Measurements from ENCODE around the gene MGAT5. TPM values are rescaled to one million over a fixed set of nuclear protein-coding genes. Genes with fewer than 3 reads are reported as not detected.

Gene MGAT5
- total RNA-seq, 1 experiment from 2014 or later = 34.0 TPM

- Histone ChIP-seq H3K4me2 (ENCODE audit: low read length) (no peak overlapping the region), H3K36me3 (ENCODE audit: control insufficient read depth in 1 of 2, insufficient read depth in 2 of 2, low read length in 2 of 2) (no peaks in the 10 kb centered on the region), H4K20me1 (ENCODE audit: insufficient read depth) (no peaks in the 10 kb centered on the region), H3K4me1 (ENCODE audit: control insufficient read depth in 1 of 2, insufficient read depth in 2 of 2, low read length in 2 of 2) (peaks cover 0 to 14% of the 10 kb centered on the region in 2 experiments; a peak in 1 of 4 replicates), H3K79me2 (ENCODE audit: insufficient read depth, low read length) (no peaks in the 10 kb centered on the region; the same call in 1 of the 2 replicates), H3K9me3 (ENCODE audit: control insufficient read depth in 1 of 2, insufficient read depth in 1 of 2, low read depth in 1 of 2, low read length in 2 of 2) (peaks cover 0 to 5% of the 10 kb centered on the region in 2 experiments; a peak in 1 of 4 replicates), H3K9ac (ENCODE audit: low read length) (no peak overlapping the region), H3K9me2 (ENCODE audit: insufficient read depth) (no peaks in the 10 kb centered on the region), H3K27ac (ENCODE audit: low read depth, low read length) (no peak overlapping the region), H3K4me3 (replicated peaks in 1 of 2; ENCODE audit: low read depth in 1 of 2, low read length in 2 of 2) (no peak overlapping the region), H2AFZ (ENCODE audit: low read depth, low read length, poor library complexity, severe bottlenecking) (no peak overlapping the region), H3K27me3 (ENCODE audit: insufficient read depth, low read length) (no peaks in the 10 kb centered on the region)
- ChIA-PET CTCF (interaction anchor here (1.3 kb wide), 1 partner anchor 16 kb away, joined by 3 read pairs; no protein-coding TSS in a partner anchor), POLR2A (no interaction called here), RAD21 (ENCODE audit: low non-redundant PET in 1 of 2, low total read pairs in 2 of 2, uncharacterized antibody in 2 of 2, unreplicated experiment in 2 of 2) (interaction anchor here in 1 of 2 experiments (0.7 kb wide), 1 partner anchor 187 kb away, joined by 4 read pairs; no protein-coding TSS in a partner anchor)
- DNase-seq (ENCODE audit: low read depth, low spot score) (no peak), ATAC-seq (no peak)
- no peak for TF ChIP-seq ZBTB33 (IDR thresholded peaks at IDR 0.05; ENCODE audit: extremely low read depth, insufficient replicate concordance, low read length)
- no peak for TF ChIP-seq CEBPB (IDR thresholded peaks at IDR 0.05; ENCODE audit: low read depth)
- TF ChIP-seq REST (IDR thresholded peaks at IDR 0.05; ENCODE audit: low read depth) = no peak
- no peak for TF ChIP-seq TCF7L2 (IDR thresholded peaks at IDR 0.05; ENCODE audit: borderline replicate concordance, extremely low read depth, insufficient read depth, insufficient read length)
- no peak for TF ChIP-seq SP1 (IDR thresholded peaks at IDR 0.05; ENCODE audit: low read depth)
- TF ChIP-seq FOSL1 (IDR thresholded peaks at IDR 0.05; ENCODE audit: low read depth) = no peak
- TF ChIP-seq ZFX (IDR thresholded peaks at IDR 0.05) = no peak
- TF ChIP-seq EGR1 (IDR thresholded peaks at IDR 0.05; ENCODE audit: low read depth) = no peak
- TF ChIP-seq EZH2 (IDR thresholded peaks at IDR 0.05) = no peak
- TF ChIP-seq, protein P1, sequence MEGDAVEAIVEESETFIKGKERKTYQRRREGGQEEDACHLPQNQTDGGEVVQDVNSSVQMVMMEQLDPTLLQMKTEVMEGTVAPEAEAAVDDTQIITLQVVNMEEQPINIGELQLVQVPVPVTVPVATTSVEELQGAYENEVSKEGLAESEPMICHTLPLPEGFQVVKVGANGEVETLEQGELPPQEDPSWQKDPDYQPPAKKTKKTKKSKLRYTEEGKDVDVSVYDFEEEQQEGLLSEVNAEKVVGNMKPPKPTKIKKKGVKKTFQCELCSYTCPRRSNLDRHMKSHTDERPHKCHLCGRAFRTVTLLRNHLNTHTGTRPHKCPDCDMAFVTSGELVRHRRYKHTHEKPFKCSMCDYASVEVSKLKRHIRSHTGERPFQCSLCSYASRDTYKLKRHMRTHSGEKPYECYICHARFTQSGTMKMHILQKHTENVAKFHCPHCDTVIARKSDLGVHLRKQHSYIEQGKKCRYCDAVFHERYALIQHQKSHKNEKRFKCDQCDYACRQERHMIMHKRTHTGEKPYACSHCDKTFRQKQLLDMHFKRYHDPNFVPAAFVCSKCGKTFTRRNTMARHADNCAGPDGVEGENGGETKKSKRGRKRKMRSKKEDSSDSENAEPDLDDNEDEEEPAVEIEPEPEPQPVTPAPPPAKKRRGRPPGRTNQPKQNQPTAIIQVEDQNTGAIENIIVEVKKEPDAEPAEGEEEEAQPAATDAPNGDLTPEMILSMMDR (IDR thresholded peaks at IDR 0.05 in 2 of 3, conservative IDR thresholded peaks at IDR 0.05 in 1 of 3; ENCODE audit: borderline replicate concordance in 1 of 3, insufficient read depth in 1 of 3, low read depth in 2 of 3, low read length in 2 of 3) = no peak
- TF ChIP-seq JUND (IDR thresholded peaks at IDR 0.05) = no peak
- no peak for TF ChIP-seq RAD21 (IDR thresholded peaks at IDR 0.05; ENCODE audit: low read depth)
- TF ChIP-seq POLR2A (IDR thresholded peaks at IDR 0.05; ENCODE audit: borderline replicate concordance, extremely low read depth, insufficient read depth, insufficient read length) = no peak
- no peak for TF ChIP-seq POLR2AphosphoS5 (IDR thresholded peaks at IDR 0.05; ENCODE audit: low read depth, low read length)
- no peak for TF ChIP-seq EZH2phosphoT487 (IDR thresholded peaks at IDR 0.05; ENCODE audit: borderline replicate concordance)
- intact Hi-C loops (cut with micrococcal nuclease) = no loop called here
- BruUV-seq (replicated peaks) = no TSS peak
These were observed 24.3 kb upstream of the MGAT5 start for GRCh38 chr2:134229540-134229939.

Measured in HCT116 (cell line).